HTERT RPE-1 (cell line): ENCODE results near the gene ARHGEF26.
"Not testable (repeated sequence)": the region's sequence is repeated elsewhere in the genome, so short reads cannot be mapped to it uniquely, and the experiment has no call there.

Experiments
- in situ Hi-C: fragments of 300-500 bp; cut with MboI; formaldehyde crosslinking; loops from 4 replicates; pipeline ENCODE4 v1.14.3; 2020; ENCODE audit warnings: low sequenced_read_pairs

Gene ARHGEF26

GRCh38 chr3:154120961-154121700 lies at the start of gene ARHGEF26:
Gene ARHGEF26, plus strand, starts transcription at chr3:154121390. Its CDS starts 603 bp downstream, at chr3:154121993.
- in situ Hi-C loops, result no loop called here

- in situ Hi-C loops, result no loop called here
Observed at GRCh38 chr3:154074966-154075365, 46.2 kb upstream of the ARHGEF26 start.

- in situ Hi-C loops, result no loop called here
Observed at GRCh38 chr3:154078672-154079071, 42.5 kb upstream of the ARHGEF26 start.

- in situ Hi-C loops, result no loop called here
Observed at GRCh38 chr3:154081305-154081704, 39.9 kb upstream of the ARHGEF26 start.

GRCh38 chr3:154085071-154085470 lies 36.1 kb upstream of the ARHGEF26 start:
- in situ Hi-C loops, result no loop called here

- in situ Hi-C loops, result no loop called here
Observed at GRCh38 chr3:154085799-154086198, 35.4 kb upstream of the ARHGEF26 start.

- in situ Hi-C loops, result no loop called here
Observed at GRCh38 chr3:154086286-154086685, 34.9 kb upstream of the ARHGEF26 start.

GRCh38 chr3:154087756-154088480 lies 33.3 kb upstream of the ARHGEF26 start:
- in situ Hi-C loops, result not testable (repeated sequence)

GRCh38 chr3:154089421-154090420 lies 31.5 kb upstream of the ARHGEF26 start:
- in situ Hi-C loops, result no loop called here

- in situ Hi-C loops, result no loop called here
Observed at GRCh38 chr3:154094051-154094450, 27.1 kb upstream of the ARHGEF26 start.

GRCh38 chr3:154095832-154096421 lies 25.3 kb upstream of the ARHGEF26 start:
- in situ Hi-C loops, result no loop called here

- in situ Hi-C loops, result no loop called here
Observed at GRCh38 chr3:154098376-154098775, 22.8 kb upstream of the ARHGEF26 start.

- in situ Hi-C loops, result no loop called here
Observed at GRCh38 chr3:154100556-154100955, 20.6 kb upstream of the ARHGEF26 start.

- in situ Hi-C loops, result no loop called here
Observed at GRCh38 chr3:154101250-154101649, 19.9 kb upstream of the ARHGEF26 start.

GRCh38 chr3:154102225-154102624 lies 19.0 kb upstream of the ARHGEF26 start:
- in situ Hi-C loops, result no loop called here

GRCh38 chr3:154105218-154105975 lies 15.8 kb upstream of the ARHGEF26 start:
- in situ Hi-C loops, result no loop called here

- in situ Hi-C loops, result no loop called here
Observed at GRCh38 chr3:154111365-154111935, 9.7 kb upstream of the ARHGEF26 start.

- in situ Hi-C loops, result no loop called here
Observed at GRCh38 chr3:154112146-154112852, 8.9 kb upstream of the ARHGEF26 start.

GRCh38 chr3:154113609-154114008 lies 7.6 kb upstream of the ARHGEF26 start:
- in situ Hi-C loops, result no loop called here
